GM19452 (cell line): Measurements from ENCODE around the gene LANCL2.
"Not testable (repeated sequence)": the region's sequence is repeated elsewhere in the genome, so short reads cannot be mapped to it uniquely, and the experiment has no call there.

Experiments used
- ATAC-seq: cut with Tn5 transposase; IDR thresholded peaks from one replicate; pipeline ENCODE4 v1.9.1; 2021; ENCODE audit not compliant: unreplicated experiment

LANCL2 gene

GRCh38 chr7:55402506-55402905 lies 37.4 kb downstream of the LANCL2 start:
- ATAC-seq: not testable (repeated sequence)

- ATAC-seq: no peak
Measured at GRCh38 chr7:55405856-55406541, 40.9 kb downstream of the LANCL2 start.

- no peak for ATAC-seq
Measured at GRCh38 chr7:55409482-55410225, 44.5 kb downstream of the LANCL2 start.

- no peak for ATAC-seq
Measured at GRCh38 chr7:55410667-55411239, 45.6 kb downstream of the LANCL2 start.

GRCh38 chr7:55411844-55412243 lies 46.7 kb downstream of the LANCL2 start:
- no peak for ATAC-seq

- no peak for ATAC-seq
Measured at GRCh38 chr7:55413442-55413841, 48.3 kb downstream of the LANCL2 start.

- ATAC-seq: peak; percentile 95
Measured at GRCh38 chr7:55415173-55415778, 50.1 kb downstream of the LANCL2 start.

GRCh38 chr7:55417456-55417855 lies 52.3 kb downstream of the LANCL2 start:
- ATAC-seq: not testable (repeated sequence)

- ATAC-seq: no peak
Measured at GRCh38 chr7:55420530-55420929, 55.4 kb downstream of the LANCL2 start.

- ATAC-seq: no peak
Measured at GRCh38 chr7:55423277-55423711, 58.2 kb downstream of the LANCL2 start.

- no peak for ATAC-seq
Measured at GRCh38 chr7:55423891-55424290, 58.8 kb downstream of the LANCL2 start.

GRCh38 chr7:55425141-55425752 lies 60.1 kb downstream of the LANCL2 start:
- ATAC-seq: no peak

GRCh38 chr7:55426676-55427075 lies 61.5 kb downstream of the LANCL2 start:
- ATAC-seq: no peak

- no peak for ATAC-seq
Measured at GRCh38 chr7:55427342-55427741, 62.2 kb downstream of the LANCL2 start.

GRCh38 chr7:55427800-55428199 lies 62.7 kb downstream of the LANCL2 start:
- no peak for ATAC-seq

GRCh38 chr7:55429835-55430499 lies 64.8 kb downstream of the LANCL2 start:
- no peak for ATAC-seq

GRCh38 chr7:55431898-55432297 lies 66.8 kb downstream of the LANCL2 start:
- no peak for ATAC-seq

GRCh38 chr7:55432506-55432905 lies 67.4 kb downstream of the LANCL2 start:
- no peak for ATAC-seq

- ATAC-seq: peak; percentile 80
Measured at GRCh38 chr7:55432939-55433784, 68.0 kb downstream of the LANCL2 start.

- ATAC-seq: no peak
Measured at GRCh38 chr7:55435466-55435865, 70.3 kb downstream of the LANCL2 start.
